Stimulated activated naive CD4-positive, alpha-beta T cell treated with Interleukin-2 at 50 U/mL for 16 hours (primary cell): ENCODE data around the gene PPFIA1.
"Not testable (repeated sequence)": the region's sequence is repeated elsewhere in the genome, so short reads cannot be mapped to it uniquely, and the experiment has no call there.

Experiments used
- DNase-seq: peaks from one replicate; lab custom pipeline; 2025; lab: John Stamatoyannopoulos, UW

Gene PPFIA1

GRCh38 chr11:70325824-70326223 lies 55.3 kb downstream of the PPFIA1 start:
- no peak for DNase-seq

GRCh38 chr11:70326365-70326811 lies 55.9 kb downstream of the PPFIA1 start:
- no peak for DNase-seq

- DNase-seq = no peak
These were observed 56.3 kb downstream of the PPFIA1 start for GRCh38 chr11:70326833-70327232.

- no peak for DNase-seq
These were observed 57.2 kb downstream of the PPFIA1 start for GRCh38 chr11:70327717-70328116.

GRCh38 chr11:70328556-70328955 lies 58.1 kb downstream of the PPFIA1 start:
- DNase-seq = no peak

GRCh38 chr11:70331320-70331843 lies 60.9 kb downstream of the PPFIA1 start:
- not testable (repeated sequence) for DNase-seq

GRCh38 chr11:70331901-70332300 lies 61.4 kb downstream of the PPFIA1 start:
- no peak for DNase-seq

GRCh38 chr11:70332567-70332966 lies 62.1 kb downstream of the PPFIA1 start:
- DNase-seq = no peak

GRCh38 chr11:70333261-70333660 lies 62.8 kb downstream of the PPFIA1 start:
- no peak for DNase-seq

GRCh38 chr11:70334351-70334995 lies 64.0 kb downstream of the PPFIA1 start:
- DNase-seq = no peak

- no peak for DNase-seq
These were observed 65.0 kb downstream of the PPFIA1 start for GRCh38 chr11:70335511-70335910.

GRCh38 chr11:70338594-70338993 lies 68.1 kb downstream of the PPFIA1 start:
- no peak for DNase-seq

GRCh38 chr11:70339066-70339465 lies 68.6 kb downstream of the PPFIA1 start:
- DNase-seq = no peak

GRCh38 chr11:70341881-70342429 lies 71.5 kb downstream of the PPFIA1 start:
- DNase-seq = no peak

GRCh38 chr11:70343636-70344035 lies 73.1 kb downstream of the PPFIA1 start:
- no peak for DNase-seq

- no peak for DNase-seq
These were observed 77.7 kb downstream of the PPFIA1 start for GRCh38 chr11:70348191-70348590.

- DNase-seq = no peak
These were observed 78.1 kb downstream of the PPFIA1 start for GRCh38 chr11:70348608-70349007.

- DNase-seq = no peak
These were observed 81.2 kb downstream of the PPFIA1 start for GRCh38 chr11:70351646-70352045.

GRCh38 chr11:70352100-70352499 lies 81.6 kb downstream of the PPFIA1 start:
- no peak for DNase-seq

- no peak for DNase-seq
These were observed 82.1 kb downstream of the PPFIA1 start for GRCh38 chr11:70352601-70353000.

- no peak for DNase-seq
These were observed 82.8 kb downstream of the PPFIA1 start for GRCh38 chr11:70353329-70353728.

GRCh38 chr11:70353900-70354568 lies 83.5 kb downstream of the PPFIA1 start:
- no peak for DNase-seq

GRCh38 chr11:70354629-70355028 lies 84.1 kb downstream of the PPFIA1 start:
- DNase-seq = no peak
